Neutrophil (primary cell): ENCODE data around the gene ABLIM3.

Experiments used
- H3K27ac ChIP-seq: fragments of 200-600 bp; sonication (generic); 2 replicates; pipeline ENCODE4 v1.5.1; 2016; ENCODE audit warnings: mild to moderate bottlenecking, moderate library complexity
- H3K27me3 ChIP-seq: fragments of 200-600 bp; sonication (generic); 2 replicates; pipeline ENCODE4 v1.6.0; 2016; ENCODE audit warnings: mild to moderate bottlenecking
- H3K36me3 ChIP-seq: fragments of 200-600 bp; sonication (generic); 2 replicates; pipeline ENCODE4 v1.5.1; 2017
- H3K4me1 ChIP-seq, 2 experiments: fragments of 200-600 bp in 1 of 2; sonication (generic) in 1 of 2; 1 replicate in 1 of 2; 2 replicates in 1 of 2; pipeline versions ENCODE4 v1.5.1 to v1.6.1; 2013 to 2016; ENCODE audit warnings: low read depth in 1 of 2, low read length in 1 of 2, mild to moderate bottlenecking in 1 of 2, moderate library complexity in 1 of 2; ENCODE audit not compliant: control insufficient read depth in 1 of 2, insufficient read depth in 1 of 2
- H3K4me3 ChIP-seq, 2 experiments: fragments of 200-600 bp in 1 of 2; sonication (generic) in 1 of 2; 1 replicate in 1 of 2; 2 replicates in 1 of 2; pipeline ENCODE4 v1.5.1; 2013 to 2016; ENCODE audit warnings: low read depth in 1 of 2, low read length in 1 of 2, mild to moderate bottlenecking in 1 of 2, moderate library complexity in 1 of 2
- H3K9me3 ChIP-seq: fragments of 200-600 bp; sonication (generic); 2 replicates; pipeline ENCODE4 v1.5.1; 2016
- TF ChIP-seq, protein P1 (sequence below): fragments of 200-600 bp; sonication (generic); IDR thresholded peaks from 2 replicates; pipeline ENCODE4 v1.5.1; 2016; ENCODE audit warnings: antibody characterized with exemption

The ABLIM3 gene

DNA sequence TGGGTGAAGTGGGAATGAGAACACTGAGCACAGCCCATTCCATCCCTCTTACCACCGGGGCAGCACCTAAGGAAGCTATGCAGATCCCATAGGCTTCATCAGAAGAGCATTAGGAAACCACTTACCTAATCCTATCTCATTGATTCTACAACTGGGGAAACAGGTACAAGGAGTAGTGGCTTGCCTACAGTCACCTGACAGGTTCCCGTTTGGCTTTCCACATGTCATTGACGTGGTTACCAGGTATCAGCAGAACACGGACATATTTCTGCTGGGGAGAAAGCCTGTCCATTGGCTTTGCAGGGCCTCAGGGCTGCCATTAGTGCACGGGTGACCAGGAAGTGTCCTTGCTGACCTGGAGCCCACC lies 141.7 kb downstream of the ABLIM3 start:
- Histone ChIP-seq H3K36me3 (no peaks in the 10 kb centered on the region), H3K9me3 (no peaks in the 10 kb centered on the region), H3K4me3 (no peak overlapping the region), H3K4me1 (no peaks in the 10 kb centered on the region), H3K27ac (no peak overlapping the region), H3K27me3 (peaks cover 4% of the 10 kb centered on the region)
- TF ChIP-seq, protein P1, sequence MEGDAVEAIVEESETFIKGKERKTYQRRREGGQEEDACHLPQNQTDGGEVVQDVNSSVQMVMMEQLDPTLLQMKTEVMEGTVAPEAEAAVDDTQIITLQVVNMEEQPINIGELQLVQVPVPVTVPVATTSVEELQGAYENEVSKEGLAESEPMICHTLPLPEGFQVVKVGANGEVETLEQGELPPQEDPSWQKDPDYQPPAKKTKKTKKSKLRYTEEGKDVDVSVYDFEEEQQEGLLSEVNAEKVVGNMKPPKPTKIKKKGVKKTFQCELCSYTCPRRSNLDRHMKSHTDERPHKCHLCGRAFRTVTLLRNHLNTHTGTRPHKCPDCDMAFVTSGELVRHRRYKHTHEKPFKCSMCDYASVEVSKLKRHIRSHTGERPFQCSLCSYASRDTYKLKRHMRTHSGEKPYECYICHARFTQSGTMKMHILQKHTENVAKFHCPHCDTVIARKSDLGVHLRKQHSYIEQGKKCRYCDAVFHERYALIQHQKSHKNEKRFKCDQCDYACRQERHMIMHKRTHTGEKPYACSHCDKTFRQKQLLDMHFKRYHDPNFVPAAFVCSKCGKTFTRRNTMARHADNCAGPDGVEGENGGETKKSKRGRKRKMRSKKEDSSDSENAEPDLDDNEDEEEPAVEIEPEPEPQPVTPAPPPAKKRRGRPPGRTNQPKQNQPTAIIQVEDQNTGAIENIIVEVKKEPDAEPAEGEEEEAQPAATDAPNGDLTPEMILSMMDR, result no peak

DNA sequence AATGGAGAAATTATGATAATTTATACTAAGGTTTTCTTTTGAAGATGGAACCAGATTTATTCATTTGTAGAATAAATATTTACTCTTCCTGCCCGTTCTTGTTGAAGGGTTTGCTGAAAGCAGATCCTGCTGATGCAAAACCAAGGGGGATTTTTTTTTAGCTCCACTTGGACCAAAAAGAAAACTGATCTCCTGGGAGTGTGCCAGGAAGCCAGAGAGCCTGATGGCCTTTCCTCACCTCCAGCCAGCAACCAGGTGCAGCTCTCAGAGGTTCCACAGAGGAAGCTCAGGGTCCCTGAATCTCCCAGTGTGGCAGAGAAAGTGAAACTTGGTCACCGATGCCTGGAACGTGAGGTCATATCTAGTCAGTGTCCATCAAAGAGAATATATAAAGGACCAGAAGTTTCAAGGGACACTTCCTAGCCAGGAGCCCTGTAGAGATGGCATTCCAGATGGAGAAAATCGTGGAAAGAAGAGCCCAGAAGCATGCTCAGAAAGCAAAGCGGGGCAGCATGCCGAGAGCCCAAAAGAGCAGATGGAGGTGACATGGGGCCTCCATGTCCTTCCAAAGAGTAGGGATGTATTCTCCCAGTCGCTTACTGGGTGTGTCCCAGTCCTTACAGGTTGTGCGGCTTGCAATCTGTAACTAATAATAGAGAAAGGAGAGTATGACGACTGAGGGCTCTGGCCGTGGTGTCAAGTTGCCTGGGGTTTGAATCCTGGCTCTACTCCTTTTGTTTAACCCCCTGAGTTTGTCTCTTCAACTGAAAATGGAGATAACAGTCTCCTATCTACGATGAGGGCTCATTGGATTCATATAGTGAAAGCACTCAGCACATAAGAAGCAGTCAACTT lies 142.6 kb downstream of the ABLIM3 start:
- TF ChIP-seq, protein P1, result no peak
- Histone ChIP-seq H3K9me3 (no peaks in the 10 kb centered on the region), H3K36me3 (no peaks in the 10 kb centered on the region), H3K27ac (no peak overlapping the region), H3K4me1 (peaks cover 0 to 2% of the 10 kb centered on the region in 2 experiments), H3K4me3 (no peak overlapping the region), H3K27me3 (no peaks in the 10 kb centered on the region)

DNA sequence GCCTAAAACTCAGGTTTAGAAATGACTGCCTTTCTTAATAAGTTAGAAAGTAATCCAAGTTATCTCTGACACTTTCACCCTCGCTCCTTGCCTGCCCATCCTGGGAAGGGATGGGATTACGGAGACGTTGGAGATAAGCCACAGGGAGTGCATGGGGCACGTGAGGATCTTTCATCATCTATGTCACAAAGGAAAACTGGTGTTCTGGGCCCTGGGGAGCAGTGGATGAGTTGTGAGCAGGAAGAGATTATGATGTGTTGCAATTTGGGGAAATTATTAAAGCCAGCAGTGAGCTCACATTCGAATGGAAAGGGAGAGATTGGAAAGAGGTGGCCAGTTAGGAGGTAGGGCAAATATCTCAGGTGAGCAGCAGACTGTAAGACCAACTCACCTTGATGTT lies 143.2 kb downstream of the ABLIM3 start:
- Histone ChIP-seq H3K27ac (no peak overlapping the region), H3K9me3 (no peaks in the 10 kb centered on the region), H3K36me3 (no peaks in the 10 kb centered on the region), H3K27me3 (no peaks in the 10 kb centered on the region), H3K4me1 (peaks cover 3 to 8% of the 10 kb centered on the region in 2 experiments), H3K4me3 (no peak overlapping the region)
- TF ChIP-seq, protein P1, result no peak

DNA sequence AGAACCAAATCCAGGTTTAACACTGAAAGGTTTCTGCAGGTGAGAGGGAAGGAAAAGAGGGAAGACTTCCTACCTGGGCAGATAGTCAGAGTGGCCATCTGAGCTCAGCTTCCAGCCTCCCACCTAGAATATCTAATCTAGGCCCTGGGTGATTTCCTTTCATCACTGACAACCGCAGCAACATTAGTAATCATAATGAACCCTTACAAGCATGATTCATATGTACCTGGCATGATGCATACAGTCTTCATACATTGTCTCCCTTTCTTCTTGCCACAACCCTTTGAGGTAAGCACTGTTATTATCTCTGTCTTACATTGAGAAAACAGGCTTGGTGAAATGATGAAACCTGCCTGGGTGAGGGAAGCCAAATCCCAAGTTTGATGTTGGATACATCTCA lies 143.9 kb downstream of the ABLIM3 start:
- no peaks in the 10 kb centered on the region for H3K9me3 ChIP-seq
- peaks cover 7 to 11% of the 10 kb centered on the region in 2 experiments for H3K4me1 ChIP-seq
- H3K4me3 ChIP-seq, result no peak overlapping the region
- no peak overlapping the region for H3K27ac ChIP-seq
- no peaks in the 10 kb centered on the region for H3K27me3 ChIP-seq
- TF ChIP-seq, protein P1, result no peak
- H3K36me3 ChIP-seq, result no peaks in the 10 kb centered on the region

DNA sequence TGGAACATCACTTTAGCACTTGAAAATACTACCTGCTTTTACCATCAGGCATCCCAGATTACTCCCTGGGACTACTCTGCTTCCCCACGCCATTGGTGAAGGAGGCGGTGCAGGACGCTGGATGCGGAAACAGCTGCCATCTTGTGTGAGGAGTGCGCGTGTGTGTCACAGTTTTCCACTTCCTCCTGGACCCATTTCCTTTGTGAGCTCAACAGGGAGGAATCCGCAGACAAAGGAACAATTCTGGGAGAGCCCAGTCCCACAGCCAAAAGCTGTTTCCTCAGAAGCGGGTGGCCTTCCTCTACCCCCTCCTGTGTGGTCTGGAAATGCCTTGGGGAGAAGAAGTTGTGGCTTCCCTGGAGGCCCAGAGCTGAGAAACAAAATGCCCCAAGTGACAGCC lies 147.1 kb downstream of the ABLIM3 start:
- H3K36me3 ChIP-seq, result no peaks in the 10 kb centered on the region
- TF ChIP-seq, protein P1, result no peak
- peaks cover 4% of the 10 kb centered on the region for H3K27me3 ChIP-seq
- H3K27ac ChIP-seq, result no peak overlapping the region
- H3K4me1 ChIP-seq, result peaks cover 7 to 11% of the 10 kb centered on the region in 2 experiments
- H3K9me3 ChIP-seq, result no peaks in the 10 kb centered on the region
- H3K4me3 ChIP-seq, result no peak overlapping the region
